ENCODE measurements around the gene THBS1.

DNA sequence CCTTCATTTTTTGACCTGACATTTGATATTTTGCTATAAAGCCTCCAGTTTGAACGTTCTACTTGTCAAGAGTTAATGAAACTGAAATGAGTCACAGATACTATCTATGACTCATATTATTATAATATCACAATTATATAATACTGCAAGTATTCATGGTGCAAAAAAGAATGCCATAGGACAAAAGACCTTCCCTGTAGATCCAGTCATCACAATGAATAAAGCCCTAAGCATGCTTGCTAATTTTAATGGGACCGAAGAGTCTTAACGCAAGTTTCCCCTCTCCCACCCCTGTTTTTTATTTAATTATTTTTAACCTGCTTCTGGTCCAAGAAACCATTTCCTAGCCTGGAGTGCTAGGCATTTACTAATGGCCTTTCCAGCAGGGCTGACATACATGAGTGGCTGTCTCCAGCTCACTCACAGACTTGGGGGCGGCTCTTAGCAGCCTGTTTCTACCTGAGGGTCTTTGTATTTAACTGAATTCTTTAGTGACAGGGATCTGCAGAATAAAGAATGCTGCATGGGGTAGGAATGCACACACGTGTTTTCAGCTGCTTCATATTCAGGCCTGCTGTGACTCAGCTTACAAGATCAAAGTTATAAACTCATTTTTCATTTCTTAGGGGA lies 61.2 kb downstream of the THBS1 start:
- TF ChIP-seq CTCF (IDR thresholded peaks at IDR 0.05): no peak
- TF ChIP-seq POLR2A (IDR thresholded peaks at IDR 0.05): no peak

Measured in uterus (tissue), 2 donors.